EL (cell line): Measurements from ENCODE around the gene MED12.
"Not testable (repeated sequence)": the region's sequence is repeated elsewhere in the genome, so short reads cannot be mapped to it uniquely, and the experiment has no call there.

Experiments
- DNase-seq: peaks from one replicate; pipeline ENCODE4 v3.0.0-alpha.2; 2016

Gene MED12

DNA sequence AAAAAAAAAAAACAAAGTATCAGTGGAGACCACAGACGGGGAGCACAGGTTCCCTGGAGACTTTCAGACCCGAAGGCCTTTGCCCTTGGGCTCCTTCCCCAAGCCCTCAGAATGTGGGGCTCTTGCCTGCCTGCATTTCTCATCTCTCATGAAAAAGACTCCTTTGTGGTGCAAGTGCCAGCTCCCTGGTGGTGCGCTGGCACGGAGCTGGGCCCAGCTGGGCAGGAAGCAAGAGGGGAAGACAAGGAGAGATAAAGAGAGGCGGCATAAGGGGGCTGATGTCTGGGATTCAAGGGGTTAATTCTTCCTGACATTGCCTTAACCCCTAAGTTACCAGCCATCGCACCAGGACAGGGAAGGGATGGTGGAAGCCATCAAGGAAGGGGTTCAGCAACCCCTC lies 48.1 kb downstream of the MED12 start:
- no peak for DNase-seq

DNA sequence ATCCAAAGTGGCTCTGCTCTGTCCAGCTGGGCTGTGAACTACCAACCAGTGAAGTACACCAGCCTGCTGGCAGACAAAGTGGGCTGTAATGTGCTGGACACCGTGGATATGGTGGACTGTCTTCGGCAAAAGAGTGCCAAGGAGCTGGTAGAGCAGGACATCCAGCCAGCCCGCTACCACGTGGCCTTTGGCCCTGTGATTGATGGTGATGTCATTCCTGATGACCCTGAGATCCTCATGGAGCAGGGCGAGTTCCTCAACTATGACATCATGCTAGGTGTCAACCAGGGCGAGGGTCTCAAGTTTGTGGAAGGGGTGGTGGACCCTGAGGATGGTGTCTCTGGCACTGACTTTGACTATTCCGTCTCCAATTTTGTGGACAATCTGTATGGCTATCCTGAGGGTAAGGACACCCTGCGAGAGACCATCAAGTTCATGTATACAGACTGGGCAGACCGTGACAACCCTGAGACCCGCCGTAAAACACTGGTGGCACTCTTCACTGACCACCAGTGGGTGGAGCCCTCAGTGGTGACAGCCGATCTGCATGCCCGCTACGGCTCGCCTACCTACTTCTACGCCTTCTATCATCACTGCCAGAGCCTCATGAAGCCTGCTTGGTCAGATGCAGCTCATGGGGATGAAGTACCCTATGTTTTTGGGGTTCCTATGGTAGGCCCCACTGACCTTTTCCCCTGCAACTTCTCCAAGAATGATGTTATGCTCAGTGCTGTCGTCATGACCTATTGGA lies 48.8 kb downstream of the MED12 start:
- no peak for DNase-seq

DNA sequence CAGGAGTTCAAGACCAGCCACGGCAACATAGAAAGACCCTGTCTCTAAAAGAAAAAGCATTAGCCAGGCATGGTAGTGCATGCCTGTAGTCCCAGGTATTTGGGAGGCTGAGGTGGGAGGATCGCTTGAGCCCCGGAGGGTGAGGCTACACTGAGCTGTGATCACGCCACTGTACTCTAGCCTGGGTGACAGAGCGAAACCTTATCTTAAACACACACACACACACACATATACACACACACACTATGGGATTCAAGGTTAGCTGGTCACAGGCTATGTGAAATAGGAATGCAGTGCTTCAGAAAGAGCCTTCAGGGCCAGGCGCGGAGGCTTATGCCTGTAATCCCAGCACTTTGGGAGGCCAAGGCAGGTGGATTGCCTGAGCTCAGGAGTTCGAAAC lies 49.7 kb downstream of the MED12 start:
- DNase-seq: no peak

DNA sequence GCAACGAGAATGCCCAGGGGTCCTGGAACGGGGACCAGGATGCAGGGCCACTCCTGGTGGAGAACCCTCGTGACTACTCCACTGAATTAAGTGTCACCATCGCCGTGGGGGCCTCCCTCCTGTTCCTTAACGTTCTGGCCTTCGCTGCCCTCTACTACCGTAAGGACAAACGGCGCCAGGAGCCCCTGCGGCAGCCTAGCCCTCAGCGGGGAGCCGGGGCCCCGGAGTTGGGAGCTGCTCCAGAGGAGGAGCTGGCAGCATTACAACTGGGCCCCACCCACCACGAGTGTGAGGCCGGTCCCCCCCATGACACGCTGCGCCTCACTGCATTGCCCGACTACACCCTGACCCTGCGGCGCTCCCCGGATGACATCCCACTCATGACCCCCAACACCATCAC lies 51.2 kb downstream of the MED12 start:
- no peak for DNase-seq

DNA sequence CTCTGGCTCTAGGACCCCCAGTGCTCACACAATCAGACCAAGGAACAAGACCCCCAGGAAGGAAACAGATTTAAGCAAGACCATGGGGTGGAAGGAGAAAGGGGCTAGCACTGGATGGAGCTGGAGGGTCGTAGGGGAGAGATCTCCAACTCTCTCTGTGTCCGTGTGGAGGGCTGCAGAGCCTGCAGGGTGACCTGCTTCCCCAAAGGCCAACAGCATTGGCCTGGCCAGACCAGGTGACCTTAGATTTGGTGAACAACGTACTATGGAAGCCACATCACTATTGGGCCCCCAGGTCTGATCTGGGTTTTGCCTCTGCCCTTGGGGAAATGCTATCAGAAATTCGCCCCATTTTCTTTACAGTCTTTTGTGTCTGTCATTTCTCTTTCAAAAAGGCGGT lies 52.3 kb downstream of the MED12 start:
- DNase-seq: no peak

DNA sequence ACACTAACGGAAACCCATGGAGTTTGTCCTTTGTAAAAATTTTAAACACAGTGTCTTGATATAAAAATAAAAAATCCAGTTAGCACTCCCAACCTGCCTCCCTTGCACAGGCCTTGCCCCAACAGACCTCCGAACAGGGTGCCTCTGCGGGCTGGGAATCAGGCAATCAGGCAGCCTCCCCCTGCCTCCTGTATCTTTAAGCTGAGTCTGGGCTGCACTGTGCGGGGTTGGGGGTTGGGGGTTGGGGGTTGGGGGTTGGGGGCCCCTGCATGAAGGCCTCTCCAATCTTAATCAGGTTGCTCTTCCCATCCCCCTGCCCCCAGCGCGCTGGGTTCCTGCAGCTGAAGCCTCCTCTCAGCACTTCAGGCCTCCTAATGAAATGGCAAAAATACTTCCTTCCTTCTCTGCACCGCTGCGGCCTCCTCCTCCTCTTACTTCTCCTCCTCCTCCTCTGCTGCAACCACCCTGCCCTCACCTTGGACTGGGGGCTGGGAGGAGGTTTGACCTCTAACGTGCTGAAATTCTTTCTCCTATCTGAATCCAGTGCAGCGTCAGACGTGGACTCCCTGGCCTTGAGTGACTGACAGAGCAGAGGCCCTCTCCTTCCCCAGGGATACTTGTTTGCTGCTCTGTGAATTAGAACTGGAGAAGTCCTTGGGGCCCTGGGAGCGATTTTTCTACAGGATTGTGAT lies 52.9 kb downstream of the MED12 start:
- DNase-seq: no peak

DNA sequence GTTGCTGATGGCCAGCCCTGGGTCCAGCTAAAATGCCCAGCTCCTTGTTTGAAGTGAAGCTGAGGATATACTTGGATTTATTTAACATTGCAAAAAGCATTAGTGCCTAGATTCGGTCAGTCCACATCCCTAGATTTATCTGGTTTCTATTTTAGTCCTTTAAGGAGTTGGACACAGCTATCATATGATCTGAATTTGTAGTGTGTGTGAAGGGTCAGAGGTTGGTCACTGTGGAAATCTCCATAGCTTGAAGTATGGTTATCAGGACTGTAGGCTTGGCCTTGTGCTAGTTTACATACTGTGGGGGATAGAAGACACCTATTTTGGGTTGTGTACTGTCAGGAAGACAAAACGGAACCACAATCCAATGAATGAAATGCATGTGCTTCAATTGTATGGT lies 55.0 kb downstream of the MED12 start:
- DNase-seq: no peak

DNA sequence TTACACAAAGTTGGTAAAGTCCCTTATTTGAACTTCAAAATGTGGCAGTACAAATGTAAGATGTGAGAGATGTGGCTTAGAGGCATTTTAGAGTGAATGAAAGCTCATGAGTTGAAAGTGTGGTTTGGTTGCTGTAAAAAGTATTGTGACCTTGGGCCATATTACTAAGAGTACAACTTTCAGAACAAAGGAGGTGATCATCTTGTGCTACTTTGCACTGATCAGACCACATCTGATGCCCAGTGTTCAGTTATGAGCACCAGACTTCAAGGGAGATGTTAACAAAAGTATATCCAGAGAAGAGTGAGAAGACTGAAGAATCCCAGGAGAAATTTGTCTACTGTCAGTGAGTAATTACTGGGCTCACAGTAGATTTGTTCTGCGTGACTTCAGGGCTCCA lies 56.4 kb downstream of the MED12 start:
- DNase-seq: no peak

DNA sequence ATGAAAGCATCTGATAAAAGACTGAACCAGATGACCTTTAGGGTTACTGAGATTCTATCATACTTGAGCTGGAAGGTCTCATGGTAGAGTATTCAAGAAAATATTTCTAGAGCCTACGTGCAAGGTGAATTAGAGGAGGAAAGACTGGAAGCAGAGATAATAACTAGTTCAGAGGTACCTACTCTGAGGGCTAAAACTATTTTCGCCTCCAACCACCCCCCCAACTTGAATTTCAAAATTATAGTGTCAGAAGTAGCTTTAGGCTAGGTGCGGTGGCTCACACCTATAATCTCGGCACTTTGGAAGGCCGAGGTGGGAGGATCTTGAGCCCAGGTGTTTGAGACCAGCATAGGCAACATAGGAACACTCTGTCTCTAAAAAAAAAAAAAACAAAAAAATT lies 57.1 kb downstream of the MED12 start:
- DNase-seq: no peak

DNA sequence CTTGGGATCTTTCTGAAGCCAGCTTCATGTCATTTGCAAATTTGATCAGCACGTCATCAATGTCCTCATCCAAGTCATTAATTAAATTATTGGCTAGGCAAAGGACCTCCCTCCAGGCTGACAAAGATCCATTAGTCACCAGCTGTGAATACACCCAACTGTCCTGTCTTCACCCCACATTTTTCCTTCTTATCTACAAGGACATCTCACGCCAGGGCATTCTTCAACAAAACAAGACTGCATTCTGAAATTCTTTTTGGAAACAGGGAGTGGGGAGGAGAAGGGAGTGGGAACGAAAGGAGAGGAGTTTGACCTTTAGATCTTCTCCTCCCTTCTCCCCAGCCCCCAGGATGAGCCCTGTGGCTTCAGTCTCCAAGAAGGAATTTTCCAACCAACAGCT lies 58.9 kb downstream of the MED12 start:
- peak; percentile 21 for DNase-seq

DNA sequence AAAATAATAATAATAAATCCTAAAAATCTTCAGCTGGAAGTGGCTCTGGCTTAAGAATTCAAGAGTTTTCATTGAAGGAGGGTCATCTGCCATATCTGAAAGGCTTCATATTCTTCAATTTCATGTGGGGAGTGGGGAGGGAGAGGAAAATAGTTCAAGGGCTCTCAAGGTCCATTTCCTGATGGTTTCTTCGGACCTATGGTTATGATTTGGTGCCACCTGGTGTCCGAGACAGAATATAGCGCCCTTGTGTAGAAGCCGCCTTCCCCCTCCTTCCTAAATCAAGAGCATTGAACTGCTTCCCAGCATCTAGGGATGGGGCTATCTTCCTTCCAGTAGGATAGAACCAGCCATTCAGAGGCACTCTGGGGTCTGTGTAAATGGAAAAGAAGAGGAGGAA lies 60.5 kb downstream of the MED12 start:
- DNase-seq: peak; percentile 65

DNA sequence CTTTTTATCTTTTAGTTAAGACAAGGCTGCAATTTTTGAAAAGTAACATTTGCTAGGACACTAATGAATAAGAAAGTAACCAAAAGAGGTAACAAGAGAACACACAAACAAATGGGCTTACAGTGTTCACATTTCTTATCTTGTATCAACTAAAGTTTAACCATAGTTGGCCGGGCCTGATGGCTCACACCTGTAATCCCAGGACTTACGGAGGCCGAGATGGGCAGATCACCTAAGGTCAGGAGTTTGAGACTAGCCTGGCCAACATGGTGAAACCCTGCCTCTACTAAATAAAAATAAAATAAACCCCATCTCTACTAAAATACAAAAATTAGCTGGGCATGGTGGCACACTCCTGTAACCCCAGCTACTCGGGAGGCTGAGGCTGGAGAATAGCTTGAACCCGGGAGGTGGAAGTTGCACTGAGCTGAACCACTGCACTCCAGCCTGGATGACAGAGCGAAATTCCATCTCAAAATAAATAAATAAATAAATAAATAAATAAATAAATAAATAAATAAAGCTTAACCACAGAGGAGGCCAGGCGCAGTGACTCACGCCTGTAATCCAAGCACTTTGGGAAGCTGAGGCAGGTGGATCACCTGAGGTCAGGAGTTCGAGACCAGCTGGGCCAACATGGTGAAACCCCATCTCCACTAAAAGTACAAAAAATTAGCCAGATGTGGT lies 62.3 kb downstream of the MED12 start:
- DNase-seq: not testable (repeated sequence)

DNA sequence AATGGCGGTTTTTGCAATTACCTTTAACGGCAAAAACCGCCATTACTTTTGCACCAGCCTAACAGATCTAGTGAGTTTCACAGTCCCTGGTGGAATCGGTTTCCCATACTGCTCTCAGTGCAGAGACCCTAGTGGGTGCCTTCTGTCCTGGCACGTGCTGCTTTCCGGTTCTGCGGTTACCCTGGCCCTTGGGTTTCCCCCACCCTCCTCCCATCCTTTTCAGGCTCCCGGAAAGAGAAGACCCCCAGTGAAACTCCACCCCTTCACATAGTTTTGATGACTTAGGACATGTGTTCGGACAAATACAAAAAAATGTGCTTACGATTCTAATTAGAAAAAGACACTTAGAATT lies 63.1 kb downstream of the MED12 start:
- DNase-seq: peak; percentile 34

DNA sequence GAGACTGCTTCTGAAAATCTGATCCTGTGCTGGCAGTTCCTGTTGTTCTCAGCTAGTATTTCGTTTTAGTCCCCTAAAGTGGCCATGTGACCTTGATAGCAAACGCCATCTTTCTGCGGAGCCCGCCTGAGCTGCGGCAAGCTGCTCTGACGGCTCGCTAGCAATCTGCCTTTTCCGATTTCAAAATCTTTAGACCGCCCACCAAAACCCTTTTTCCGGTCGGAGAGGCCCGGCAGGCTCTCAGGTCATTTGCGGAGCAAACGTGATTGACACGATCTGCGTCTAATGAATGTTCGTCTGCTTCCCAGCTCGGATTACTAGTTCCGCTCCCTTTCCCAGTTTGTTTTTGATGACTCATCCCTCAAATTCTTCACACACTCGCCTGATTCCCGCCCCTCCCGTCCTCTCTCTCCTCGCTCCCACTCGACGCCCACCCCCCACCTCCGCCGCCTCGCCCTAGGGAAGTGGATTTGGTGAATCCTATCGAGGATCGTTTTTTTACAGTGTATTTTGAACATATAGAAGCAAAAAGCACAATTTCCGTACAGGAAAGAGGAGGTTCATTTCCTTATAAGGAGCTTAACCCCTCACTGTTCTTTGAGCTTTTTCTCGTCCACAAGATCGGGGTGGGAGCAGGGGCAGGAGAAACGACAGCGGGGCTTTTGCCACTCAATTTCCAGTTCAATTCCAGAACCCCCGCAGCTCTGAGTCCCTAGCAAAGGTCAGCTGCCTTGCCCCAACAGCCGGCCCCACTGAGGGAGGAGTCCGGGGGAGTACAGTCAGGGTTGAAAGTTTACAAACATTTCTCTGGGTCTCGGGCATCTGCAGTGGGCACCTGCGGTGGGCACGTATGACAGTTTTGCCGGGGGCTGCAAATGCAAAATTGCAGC lies 63.8 kb downstream of the MED12 start:
- DNase-seq: peak; percentile 96

DNA sequence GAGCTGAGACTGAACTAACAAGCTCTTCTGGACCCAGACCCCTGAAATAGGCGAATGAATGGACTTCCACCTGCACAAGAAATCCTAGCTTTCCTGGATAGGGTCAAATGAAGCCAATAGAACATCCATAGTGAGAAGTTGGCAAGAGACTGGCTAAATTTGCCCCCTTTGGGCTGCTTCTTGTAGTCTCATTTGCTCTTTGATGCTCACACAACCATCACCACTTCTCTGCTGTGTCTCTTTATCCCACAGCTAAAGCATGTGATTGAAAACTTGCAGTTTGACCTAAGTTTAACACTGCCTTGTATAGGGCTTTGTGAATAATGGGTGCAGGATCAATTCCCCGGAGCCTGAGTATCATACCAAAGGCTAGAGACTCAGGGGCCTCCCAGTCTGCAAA lies 64.5 kb downstream of the MED12 start:
- no peak for DNase-seq

DNA sequence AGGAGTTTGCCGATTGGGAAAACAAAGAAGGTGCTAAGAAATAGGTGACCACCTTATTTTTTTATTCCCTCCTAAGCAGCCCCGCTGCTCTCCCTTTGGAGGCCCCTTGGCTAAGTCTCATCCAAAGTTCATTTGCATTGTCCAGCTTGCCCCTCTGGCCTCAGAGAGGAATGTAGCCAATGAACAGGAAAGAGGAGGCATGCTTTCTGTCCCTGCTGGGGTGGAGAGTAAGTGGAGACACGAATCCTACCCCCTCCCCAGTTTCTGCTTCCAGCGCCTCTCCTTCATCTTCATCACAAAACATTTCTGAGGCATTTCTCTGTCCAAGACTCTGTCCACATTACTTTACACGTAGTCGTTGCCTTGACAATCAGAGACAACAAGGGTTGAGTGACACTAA lies 64.9 kb downstream of the MED12 start:
- DNase-seq: no peak

DNA sequence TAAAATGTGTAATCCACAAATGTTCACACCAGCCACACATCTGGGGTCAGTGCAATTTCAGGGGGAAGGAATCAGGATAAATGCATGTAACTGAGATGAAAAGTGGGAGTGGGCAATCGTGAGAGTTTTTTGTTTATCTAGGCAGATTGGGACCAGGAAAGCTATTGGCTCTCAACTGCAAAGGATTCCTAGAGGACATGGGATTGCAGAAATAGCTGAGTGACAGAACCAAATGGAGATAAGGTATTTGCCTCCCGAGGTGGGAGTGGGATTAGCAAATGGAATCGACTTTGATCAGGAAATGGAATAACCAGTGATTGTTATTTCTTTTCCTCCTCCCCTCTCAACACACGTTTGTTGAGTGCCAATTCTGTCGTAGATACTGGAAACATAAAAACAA lies 65.7 kb downstream of the MED12 start:
- no peak for DNase-seq

DNA sequence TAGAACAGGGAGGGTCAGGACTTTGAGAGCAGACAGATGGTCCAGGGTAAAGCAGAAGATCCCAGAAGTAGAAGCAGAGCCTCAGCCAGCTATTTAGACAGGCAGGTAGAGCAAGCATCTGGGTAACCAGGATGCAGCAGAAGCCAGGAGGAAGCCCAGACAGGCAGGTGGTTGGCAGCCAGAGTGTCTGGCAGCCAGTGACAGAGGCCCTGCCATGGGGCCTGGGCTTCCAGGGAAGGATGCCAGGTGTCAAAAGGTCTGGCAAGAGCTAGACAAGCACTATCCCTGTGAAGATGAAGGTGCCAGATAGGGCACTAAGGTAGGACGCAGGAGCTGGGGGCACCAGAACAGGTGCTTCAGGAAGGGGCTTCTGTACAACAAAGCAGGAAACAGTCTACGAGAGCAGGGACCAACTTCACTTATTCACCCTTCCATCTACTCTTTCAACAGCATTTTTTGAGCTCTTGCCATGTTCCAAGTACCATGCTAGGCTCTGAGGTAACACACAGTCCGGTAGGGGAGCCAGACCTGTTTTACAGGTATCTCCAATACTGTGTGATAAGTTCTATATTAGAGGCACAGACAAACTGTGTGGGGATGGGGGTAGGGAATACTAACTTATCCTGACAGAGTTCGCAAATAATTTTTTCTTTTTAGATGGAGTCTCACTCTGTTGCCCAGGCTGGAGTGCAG lies 66.6 kb downstream of the MED12 start:
- DNase-seq: no peak

DNA sequence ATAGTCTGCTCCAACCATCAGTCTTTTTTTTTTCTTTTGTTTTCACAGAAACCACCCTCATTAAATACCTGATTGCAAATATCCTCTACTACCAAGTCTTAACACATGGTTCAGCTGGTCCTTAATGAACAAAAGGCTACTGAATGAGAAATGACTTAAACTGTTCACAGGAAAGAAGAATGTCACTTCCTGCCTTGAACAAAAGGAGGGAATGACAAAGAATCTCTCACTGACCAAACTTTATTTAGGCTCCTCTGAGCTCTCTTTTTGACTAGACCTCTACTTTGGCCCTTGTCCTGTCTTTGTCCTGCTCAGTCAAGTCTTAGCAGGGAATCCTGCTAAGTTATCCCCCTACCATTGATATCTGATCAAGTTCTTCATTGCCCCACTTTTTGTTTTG lies 72.9 kb downstream of the MED12 start:
- DNase-seq: no peak
